Endometrium (tissue), 2 donors: Measurements from ENCODE around the gene FOXJ3.

Experiments used
- FAIRE-seq: peaks from 2 replicates; lab custom pipeline; 2012; peaks lifted over from hg19 to GRCh38; lab: Jason Lieb, UNC
- donor health status: control.
- donor health status: control.

Gene FOXJ3

GRCh38 chr1:42143896-42144710 is 190.9 kb downstream of the FOXJ3 start:
- FAIRE-seq: no peak

DNA sequence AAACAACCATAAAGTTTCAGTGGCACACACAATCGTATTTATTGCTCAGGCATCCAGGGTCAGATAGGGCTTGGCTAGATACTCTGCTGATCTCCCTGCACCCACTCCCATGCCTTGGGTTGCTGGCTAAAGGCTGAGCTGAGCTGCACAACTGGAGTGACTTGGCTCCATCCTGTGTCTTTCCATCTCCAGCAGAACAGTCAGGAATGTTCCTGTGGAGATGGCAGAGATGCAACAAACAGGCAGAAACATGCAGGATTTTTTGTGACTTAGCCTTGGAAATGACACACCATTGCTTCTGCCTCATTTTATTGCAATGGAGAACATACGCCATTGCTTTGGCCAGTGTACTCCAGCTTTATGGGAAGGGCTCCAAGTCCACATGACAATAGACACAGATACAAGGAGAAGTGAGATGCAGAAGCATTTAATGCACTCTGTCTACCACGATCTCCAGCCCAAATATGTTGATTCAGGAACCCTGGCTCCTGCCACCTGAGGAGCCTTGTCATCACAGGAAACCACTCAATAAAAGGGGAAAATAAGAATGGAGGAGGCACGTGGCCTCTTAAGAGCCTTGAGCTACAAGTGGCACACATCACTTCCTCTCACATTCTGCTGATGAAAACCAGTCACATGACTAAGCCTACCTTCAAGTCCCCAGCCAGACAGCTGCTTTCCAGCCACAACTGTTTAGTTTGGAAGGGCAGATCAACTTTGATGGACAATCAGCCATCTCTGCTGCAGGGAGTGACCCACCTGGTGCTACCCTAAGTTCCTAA is 191.9 kb downstream of the FOXJ3 start:
- FAIRE-seq: no peak

DNA sequence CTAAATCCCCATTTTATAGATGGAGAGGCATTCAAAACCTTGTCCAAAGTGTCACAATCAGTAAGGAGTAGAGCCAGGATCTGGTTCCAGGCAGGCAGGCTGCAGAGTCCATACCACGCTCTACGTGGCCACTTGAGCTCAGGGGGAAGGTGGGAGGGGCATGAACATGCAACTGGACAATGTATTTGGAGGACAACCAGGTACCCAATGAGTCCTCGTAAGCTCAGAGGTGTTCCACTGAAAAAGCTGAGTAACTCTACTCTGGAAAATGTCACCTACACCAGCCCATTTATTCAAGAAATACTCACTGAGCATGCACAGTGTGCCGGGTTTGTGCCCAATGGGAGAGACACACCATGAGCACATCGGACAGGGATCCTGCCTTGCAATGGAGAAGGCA is 193.1 kb downstream of the FOXJ3 start:
- FAIRE-seq: no peak

DNA sequence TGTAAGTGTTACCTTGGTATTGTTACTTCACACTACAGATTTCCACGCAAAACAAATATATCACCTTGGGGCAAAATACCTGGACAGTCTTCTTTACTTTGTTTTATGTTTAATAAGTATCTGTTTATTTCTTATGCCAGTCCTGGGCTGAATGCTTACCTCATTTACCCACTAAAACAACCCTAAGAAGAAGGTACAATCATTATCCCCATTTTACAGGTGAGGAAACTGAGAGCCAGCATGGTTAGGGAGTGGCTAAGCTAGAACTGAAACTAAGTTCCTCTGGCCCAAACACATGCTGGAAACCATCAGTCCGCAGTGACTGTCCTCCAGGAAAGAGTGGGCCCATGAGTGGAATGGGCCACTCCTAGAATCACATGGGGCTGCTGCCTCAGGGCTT is 194.8 kb downstream of the FOXJ3 start:
- no peak for FAIRE-seq

- no peak for FAIRE-seq
Observed at GRCh38 chr1:42139444-42139843, 195.6 kb downstream of the FOXJ3 start.

- FAIRE-seq: no peak
Observed at GRCh38 chr1:42138586-42138985, 196.4 kb downstream of the FOXJ3 start.

GRCh38 chr1:42137766-42138165 is 197.3 kb downstream of the FOXJ3 start:
- no peak for FAIRE-seq

DNA sequence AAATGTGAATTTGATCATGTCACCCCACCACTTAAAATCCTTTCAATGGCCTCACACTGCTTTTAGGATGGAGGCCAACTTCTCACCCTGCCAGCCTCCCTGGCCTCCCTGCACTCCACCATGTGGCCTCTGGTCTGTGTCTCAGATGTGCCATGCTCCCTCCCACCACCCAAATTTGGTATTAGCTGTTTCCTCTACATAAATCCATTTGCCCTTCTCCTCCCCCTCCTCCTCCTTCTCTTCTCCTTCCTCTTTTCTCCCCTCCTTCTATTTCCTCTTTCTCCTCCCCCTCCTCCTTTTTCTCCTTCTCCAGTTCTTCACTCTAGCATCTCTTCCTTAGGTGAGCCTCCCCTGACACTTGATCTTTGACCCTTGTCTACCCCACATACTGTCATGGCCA is 198.6 kb downstream of the FOXJ3 start:
- FAIRE-seq: no peak

- no peak for FAIRE-seq
Observed at GRCh38 chr1:42135426-42135825, 199.6 kb downstream of the FOXJ3 start.

- no peak for FAIRE-seq
Observed at GRCh38 chr1:42133809-42134526, 201.1 kb downstream of the FOXJ3 start.

DNA sequence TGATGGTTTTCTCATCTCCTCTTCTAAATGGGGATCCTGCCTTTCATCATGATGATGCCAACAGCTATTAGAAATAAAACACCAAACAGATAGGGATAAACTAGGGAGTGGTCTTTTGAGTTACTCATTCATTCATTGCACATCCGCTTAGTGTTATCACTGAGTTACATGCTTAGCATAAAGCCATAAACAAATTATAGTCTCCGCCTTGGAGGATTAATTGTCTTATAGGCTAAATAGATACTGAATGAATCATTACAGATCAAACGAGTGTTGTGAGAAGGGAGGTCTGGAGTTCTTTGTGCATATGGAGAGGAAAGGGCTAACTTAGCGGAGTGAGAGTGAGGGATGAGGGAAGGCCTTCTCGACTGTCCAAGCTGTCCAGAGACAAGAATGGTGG is 201.6 kb downstream of the FOXJ3 start:
- no peak for FAIRE-seq

DNA sequence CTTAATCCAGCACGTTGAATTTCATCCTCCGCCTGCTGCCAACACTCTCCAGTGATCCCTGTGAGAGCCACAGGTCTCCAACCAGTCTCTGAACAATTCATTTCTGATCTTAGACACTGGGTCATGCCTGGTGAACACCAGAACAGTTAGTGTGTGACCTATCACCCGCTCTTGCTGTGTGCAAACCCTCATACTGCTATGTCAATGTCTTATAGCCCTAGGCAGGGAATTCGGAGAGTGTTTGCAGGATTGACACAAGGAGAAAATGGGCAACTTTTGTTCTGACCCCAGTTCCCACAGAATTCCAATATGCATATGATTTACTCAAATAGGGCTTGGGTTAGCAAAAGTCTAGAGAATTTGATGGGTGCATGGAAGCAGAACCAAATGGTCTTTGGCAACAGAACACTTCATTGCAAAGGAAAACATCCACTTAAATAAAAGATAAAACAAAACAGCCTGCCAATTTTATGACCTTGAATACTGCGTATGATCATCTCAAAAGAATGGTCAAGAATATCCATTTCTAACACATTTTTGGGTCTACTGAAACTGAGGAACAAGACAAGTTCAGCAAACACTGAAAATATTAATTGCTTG is 204.9 kb downstream of the FOXJ3 start:
- FAIRE-seq: no peak

GRCh38 chr1:42128964-42129363 is 206.1 kb downstream of the FOXJ3 start:
- no peak for FAIRE-seq

DNA sequence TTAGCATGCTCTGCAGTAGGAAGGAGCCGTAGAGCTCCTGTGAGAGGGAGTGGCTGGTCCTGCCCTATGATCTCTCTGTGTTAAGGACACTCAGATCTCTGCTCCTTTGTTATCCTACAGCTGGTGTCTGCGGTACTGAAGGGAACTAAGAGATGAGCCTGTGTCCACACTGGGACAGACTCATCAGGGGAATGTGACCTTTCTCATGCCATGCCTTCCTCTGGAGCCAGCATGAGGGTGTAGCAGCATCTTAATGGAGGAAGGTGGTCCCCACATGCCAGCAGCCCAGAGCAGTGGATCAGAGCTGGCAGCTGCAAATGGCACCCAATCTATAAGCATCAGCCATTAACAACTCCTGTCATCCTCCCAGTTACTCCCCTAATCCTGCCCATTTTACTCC is 206.5 kb downstream of the FOXJ3 start:
- FAIRE-seq: no peak

DNA sequence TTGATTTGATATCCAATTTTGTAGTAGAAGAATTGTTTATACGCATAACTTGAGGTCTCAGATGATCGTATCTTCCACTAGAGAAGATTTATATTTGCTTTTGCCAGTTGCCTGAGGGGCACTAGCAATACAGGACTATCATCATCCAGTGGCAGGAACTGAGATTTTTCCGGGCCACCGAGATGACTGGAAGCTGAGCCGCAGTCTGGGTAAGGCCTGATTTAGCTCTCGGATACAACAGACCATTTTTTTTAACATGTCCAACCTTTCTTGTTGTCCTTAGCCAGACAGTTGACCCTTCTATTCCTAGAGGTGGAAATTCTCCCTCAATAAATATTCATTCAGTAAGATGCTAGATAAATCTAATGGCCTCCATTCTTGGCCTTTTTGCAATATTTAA is 207.3 kb downstream of the FOXJ3 start:
- FAIRE-seq: no peak
